Lung (tissue), 12 donors: ENCODE measurements around the gene AP2A2. TPM values are rescaled to one million over a fixed set of nuclear protein-coding genes. Genes with fewer than 3 reads are reported as not detected.
A peak's percentile ranks its signal among the peaks of the same experiment; 100 is the strongest.

Experiments used
- ATAC-seq: fragments of 200-7000 bp; cut with Tn5 transposase; one replicate; pipeline ENCODE4 v1.9.1; 2020; ENCODE audit warnings: moderate number of reproducible peaks; ENCODE audit not compliant: insufficient read depth, low FRiP score
- DNase-seq, 3 donors: peaks; one replicate each; pipeline ENCODE4 v3.0.0-alpha.2; 2013 to 2017
- H3K27ac ChIP-seq, 2 donors: one replicate each; pipeline ENCODE4 v1.5.1; 2013; ENCODE audit warnings: mild to moderate bottlenecking in 2 of 2, moderate library complexity in 2 of 2, control low read depth in 1 of 2, inconsistent platforms in 1 of 2, low read depth in 1 of 2, low read length in 1 of 2
- H3K27me3 ChIP-seq, 3 donors: one replicate each; pipeline ENCODE4 v1.5.1; 2013; ENCODE audit warnings: low read length in 2 of 3; ENCODE audit not compliant: control insufficient read depth in 3 of 3, insufficient read depth in 3 of 3
- H3K36me3 ChIP-seq, 4 donors: one replicate each; pipeline ENCODE4 v1.5.1; 2013; ENCODE audit warnings: low read length in 4 of 4, mild to moderate bottlenecking in 1 of 4, moderate library complexity in 1 of 4; ENCODE audit not compliant: control insufficient read depth in 4 of 4, insufficient read depth in 4 of 4
- H3K4me1 ChIP-seq, 5 donors: one replicate each; pipeline ENCODE4 v1.5.1; 2013; ENCODE audit warnings: low read length in 5 of 5, mild to moderate bottlenecking in 2 of 5, moderate library complexity in 1 of 5; ENCODE audit not compliant: control insufficient read depth in 5 of 5, insufficient read depth in 5 of 5
- H3K4me3 ChIP-seq: one replicate; pipeline ENCODE4 v1.5.1; 2013; ENCODE audit warnings: mild to moderate bottlenecking, control low read depth, moderate library complexity
- H3K9ac ChIP-seq, 2 donors: one replicate each; pipeline ENCODE4 v1.5.1; 2013; ENCODE audit warnings: low read length in 2 of 2, control low read depth in 1 of 2; ENCODE audit not compliant: insufficient read depth in 1 of 2
- H3K9me3 ChIP-seq, 4 donors: one replicate each; pipeline ENCODE4 v1.5.1; 2013; ENCODE audit warnings: low read length in 3 of 4, mild to moderate bottlenecking in 1 of 4, moderate library complexity in 1 of 4; ENCODE audit not compliant: control insufficient read depth in 4 of 4, insufficient read depth in 3 of 4
- WGBS, 2 donors: extraction: QIAGEN DNeasy Blood & Tissue Kit; methylation state at CpG; one replicate each; pipeline ENCODE4 v1.1.7; 2013; 5-methylcytosine and 5-hydroxymethylcytosine counted together
- polyA plus RNA-seq, 2 donors: library from polyadenylated mRNA; stranded (reverse); fragments of 200-250 nt; gene quantifications; one replicate each; pipeline ENCODE4 v1.2.1, GENCODE V29; 2013
- total RNA-seq, 2 donors: library from RNA; depleted of rRNA in 1 of 2; stranded (reverse); fragments of >200 nt in 1 of 2; gene quantifications; one replicate each; pipeline ENCODE4 v1.2.1, GENCODE V29; 2014 to 2021
- TF ChIP-seq, protein P1 (sequence below): IDR thresholded peaks from 2 replicates; pipeline ENCODE4 v1.5.1; 2012; ENCODE audit warnings: mild to moderate bottlenecking; ENCODE audit errors: control extremely low read depth, extremely low read depth
- donor health status: control.
- donor health status: control.
- donor health status: Bipolar disorder and iron deficiency.
- donor health status: healthy.
- donor health status: DM: yes; HTN: yes; CAD: no.

AP2A2 gene
- total and polyA plus RNA-seq, 4 donors = 33.8 to 93.2 (median 54.4) TPM

GRCh38 chr11:1041149-1041467 lies 115.4 kb downstream of the AP2A2 start:
- TF ChIP-seq, protein P1, sequence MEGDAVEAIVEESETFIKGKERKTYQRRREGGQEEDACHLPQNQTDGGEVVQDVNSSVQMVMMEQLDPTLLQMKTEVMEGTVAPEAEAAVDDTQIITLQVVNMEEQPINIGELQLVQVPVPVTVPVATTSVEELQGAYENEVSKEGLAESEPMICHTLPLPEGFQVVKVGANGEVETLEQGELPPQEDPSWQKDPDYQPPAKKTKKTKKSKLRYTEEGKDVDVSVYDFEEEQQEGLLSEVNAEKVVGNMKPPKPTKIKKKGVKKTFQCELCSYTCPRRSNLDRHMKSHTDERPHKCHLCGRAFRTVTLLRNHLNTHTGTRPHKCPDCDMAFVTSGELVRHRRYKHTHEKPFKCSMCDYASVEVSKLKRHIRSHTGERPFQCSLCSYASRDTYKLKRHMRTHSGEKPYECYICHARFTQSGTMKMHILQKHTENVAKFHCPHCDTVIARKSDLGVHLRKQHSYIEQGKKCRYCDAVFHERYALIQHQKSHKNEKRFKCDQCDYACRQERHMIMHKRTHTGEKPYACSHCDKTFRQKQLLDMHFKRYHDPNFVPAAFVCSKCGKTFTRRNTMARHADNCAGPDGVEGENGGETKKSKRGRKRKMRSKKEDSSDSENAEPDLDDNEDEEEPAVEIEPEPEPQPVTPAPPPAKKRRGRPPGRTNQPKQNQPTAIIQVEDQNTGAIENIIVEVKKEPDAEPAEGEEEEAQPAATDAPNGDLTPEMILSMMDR = no peak
- Histone ChIP-seq H3K36me3 (no peaks in the 10 kb centered on the region), H3K27ac (no peak overlapping the region), H3K9me3 (peaks cover 0 to 2% (median 0%) of the 10 kb centered on the region in 4 donors), H3K4me1 (peaks cover 0 to 13% (median 1%) of the 10 kb centered on the region in 5 donors), H3K27me3 (peaks cover 0 to 6% (median 0%) of the 10 kb centered on the region in 3 donors), H3K9ac (no peak overlapping the region), H3K4me3 (no peak overlapping the region)
- no peak for ATAC-seq
- no peak for DNase-seq
- WGBS, 2 donors = 87 to 88% methylated on average over 8 of the region's 8 CpGs

DNA sequence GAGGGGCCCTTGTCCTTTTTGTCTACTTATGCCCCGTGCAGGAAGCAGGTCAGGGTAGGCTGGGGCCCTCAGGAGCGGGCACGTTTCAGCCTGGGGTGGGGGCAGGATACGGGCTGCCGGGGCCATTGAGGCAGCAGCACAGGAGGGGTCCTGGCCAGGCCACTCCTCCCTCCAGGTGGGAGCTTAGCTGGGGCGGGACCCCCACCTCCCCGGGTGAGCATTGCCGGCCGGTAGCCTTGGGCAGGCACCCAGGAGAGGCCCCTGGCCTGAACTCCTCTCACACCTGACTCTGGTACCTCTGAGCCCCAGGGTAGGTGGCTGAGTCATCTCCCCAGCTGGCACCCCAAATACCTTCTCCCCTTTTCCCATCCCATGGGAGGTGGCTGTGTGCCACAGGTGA lies 115.8 kb downstream of the AP2A2 start:
- ATAC-seq = no peak
- 75 to 92% methylated on average over 9 of the region's 9 CpGs for WGBS, 2 donors

DNA sequence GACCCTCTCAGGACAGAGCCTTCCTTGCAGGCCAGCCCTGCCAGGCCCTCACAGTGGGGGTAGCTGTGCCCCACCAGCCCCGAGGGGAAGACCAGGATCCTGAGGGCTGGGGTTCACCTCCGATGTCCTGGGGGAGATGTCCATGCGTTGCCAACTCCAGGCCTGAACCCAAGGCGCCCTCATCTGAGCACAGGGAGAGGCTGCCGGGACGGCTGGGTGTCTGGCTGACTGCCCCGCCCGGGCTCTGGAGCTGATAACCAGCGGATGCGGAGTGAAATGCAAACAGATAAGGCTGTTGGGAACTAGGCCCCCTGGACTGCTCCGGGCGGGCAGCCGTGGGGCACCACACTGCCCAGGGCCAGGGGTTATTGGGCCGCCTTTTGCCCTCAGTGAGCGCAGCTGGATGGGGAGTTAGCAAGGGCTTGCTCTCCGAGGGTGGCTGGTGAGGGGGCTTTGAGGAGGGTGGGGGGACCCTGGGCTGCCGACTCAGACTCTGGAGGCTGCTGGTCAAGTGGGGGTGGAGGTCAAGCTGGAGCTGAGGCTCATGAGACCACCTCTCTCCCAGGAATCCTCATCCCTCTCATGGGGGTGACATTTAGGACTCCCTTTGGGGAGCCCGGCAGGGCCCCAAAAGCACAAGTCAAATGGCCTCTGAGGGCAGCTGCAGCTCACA lies 116.4 kb downstream of the AP2A2 start:
- peaks cover 0 to 13% (median 1%) of the 10 kb centered on the region in 5 donors for H3K4me1 ChIP-seq
- peaks cover 0 to 2% (median 0%) of the 10 kb centered on the region in 4 donors for H3K9me3 ChIP-seq
- no peak overlapping the region for H3K4me3 ChIP-seq
- ATAC-seq (no peak), DNase-seq (peak in 2 of 3 donors; percentile 19 to 32)
- H3K27me3 ChIP-seq = no peaks in the 10 kb centered on the region
- no peak overlapping the region for H3K9ac ChIP-seq
- WGBS, 2 donors = 55 to 78% methylated on average over 18 of the region's 18 CpGs
- H3K27ac ChIP-seq = no peak overlapping the region
- TF ChIP-seq, protein P1 = no peak
- H3K36me3 ChIP-seq = no peaks in the 10 kb centered on the region

More for the DNA sequence above, 115.8 kb downstream of the AP2A2 start:
- DNase-seq = no peak
- H3K4me1 ChIP-seq = peaks cover 0 to 13% (median 1%) of the 10 kb centered on the region in 5 donors
- peaks cover 0 to 2% (median 0%) of the 10 kb centered on the region in 4 donors for H3K9me3 ChIP-seq
- H3K27me3 ChIP-seq = peaks cover 0 to 2% (median 0%) of the 10 kb centered on the region in 3 donors
- no peak overlapping the region for H3K4me3 ChIP-seq
- TF ChIP-seq, protein P1 = no peak
- H3K36me3 ChIP-seq = no peaks in the 10 kb centered on the region
- no peak overlapping the region for H3K9ac ChIP-seq
- H3K27ac ChIP-seq = no peak overlapping the region
